K562 (cell line): ENCODE results near the gene TAF3. TPM values are rescaled to one million over a fixed set of nuclear protein-coding genes. Genes with fewer than 3 reads are reported as not detected.
A peak's percentile ranks its signal among the peaks of the same experiment; 100 is the strongest.

Experiments
- CBX5 ChIP-seq: IDR thresholded peaks from 2 replicates; pipeline ENCODE4 v1.6.1; 2014; ENCODE audit warnings: low read depth, borderline replicate concordance
- FOSL1 ChIP-seq: fragments of 200-800 bp; sonication (Bioruptor generic); conservative IDR thresholded peaks from 2 replicates; pipeline ENCODE4 v1.6.1; 2016; ENCODE audit warnings: missing genetic modification characterization, missing compliant biosample characterization
- FOXA1 ChIP-seq: fragments of 450-650 bp; IDR thresholded peaks from 2 replicates; pipeline ENCODE4 v1.6.1; 2016; ENCODE audit warnings: mild to moderate bottlenecking, borderline replicate concordance
- FOXJ2 ChIP-seq: fragments of 200-800 bp; sonication (Bioruptor generic); IDR thresholded peaks from 2 replicates; pipeline ENCODE4 v1.6.1; 2016; ENCODE audit warnings: missing genetic modification characterization, missing compliant biosample characterization
- MAFK ChIP-seq: IDR thresholded peaks from 2 replicates; pipeline ENCODE4 v1.6.1; 2011; ENCODE audit warnings: low read length, improper control_type of control experiment
- NR2C1 ChIP-seq, 2 experiments: fragments of 450-650 bp; IDR thresholded peaks; 2 replicates each; pipeline ENCODE4 v1.6.1; 2017; ENCODE audit warnings: mild to moderate bottlenecking in 2 of 2, antibody characterized with exemption in 1 of 2, inconsistent platforms in 1 of 2, missing compliant biosample characterization in 1 of 2, missing genetic modification characterization in 1 of 2
- NUFIP1 ChIP-seq: fragments of 450-650 bp; IDR thresholded peaks from 2 replicates; pipeline ENCODE4 v1.6.1; 2018; ENCODE audit not compliant: partially characterized antibody
- RUNX1 ChIP-seq: sonication (generic); IDR thresholded peaks from 2 replicates; pipeline ENCODE4 v1.6.1; 2016; ENCODE audit warnings: antibody characterized with exemption, low read depth
- SMC3 ChIP-seq: conservative IDR thresholded peaks from 2 replicates; pipeline ENCODE4 v1.6.1; 2011; ENCODE audit warnings: low read depth, low read length, improper control_type of control experiment; ENCODE audit not compliant: insufficient read depth
- ZNF224 ChIP-seq: sonication (generic); formaldehyde crosslinking; IDR thresholded peaks from 2 replicates; pipeline ENCODE4 v1.8.0; 2022; ENCODE audit warnings: mild to moderate bottlenecking, missing genetic modification reagents
- polyA plus RNA-seq, 8 experiments: library from polyadenylated mRNA; depleted of rRNA in 4 of 8; stranded (reverse) in 5 of 8; unstranded in 3 of 8; fragments of >200 nt; fragmentation: Nextera tagmentation in 2 of 8; fragmentation: Illumina TruSeq in 1 of 8; extraction: Ambion mirVana in 2 of 8; extraction: Trizol in 1 of 8; gene quantifications; 2 replicates each; pipeline versions ENCODE4 v1.2.1 to v1.2.3, GENCODE V29; 2011 to 2014; ENCODE audit warnings: inconsistent platforms in 1 of 8, missing spikeins in 1 of 8
- total RNA-seq, 7 experiments: library from RNA; depleted of rRNA in 6 of 7; stranded (reverse); fragments of >200 nt in 6 of 7; fragmentation: Illumina TruSeq in 2 of 7; extraction: Trizol in 2 of 7; gene quantifications; 2 replicates each; pipeline versions ENCODE4 v1.2.1 to v1.2.3, GENCODE V29; 2011 to 2021; ENCODE audit warnings: low replicate concordance in 1 of 7
- TF ChIP-seq, protein P1 (sequence below): sonication (generic); formaldehyde crosslinking; IDR thresholded peaks from 2 replicates; pipeline ENCODE4 v1.8.0; 2022; ENCODE audit warnings: missing genetic modification reagents, mild to moderate bottlenecking, moderate library complexity, borderline replicate concordance
- TF ChIP-seq, protein P2 (sequence below): fragments of 250-450 bp; sonication (Bioruptor Pico); IDR thresholded peaks from 2 replicates; pipeline ENCODE4 v1.4.0; 2020; ENCODE audit warnings: mild to moderate bottlenecking
- TF ChIP-seq, protein P3 (sequence below), 2 experiments: fragments of 450-650 bp; IDR thresholded peaks; 2 replicates each; pipeline ENCODE4 v1.6.1; 2018; ENCODE audit warnings: mild to moderate bottlenecking in 2 of 2, low read depth in 1 of 2; ENCODE audit not compliant: partially characterized antibody in 2 of 2
- TF ChIP-seq, protein P4 (sequence below): fragments of 450-650 bp; IDR thresholded peaks from 2 replicates; pipeline ENCODE4 v1.6.1; 2016; ENCODE audit warnings: low read depth

TAF3 gene
- total and polyA plus RNA-seq, 9 of the 15 experiments (the other 6 are each of a cell fraction or from before 2014, with no cell fraction given), result 1.5 to 9.9 (median 4.1) TPM

DNA sequence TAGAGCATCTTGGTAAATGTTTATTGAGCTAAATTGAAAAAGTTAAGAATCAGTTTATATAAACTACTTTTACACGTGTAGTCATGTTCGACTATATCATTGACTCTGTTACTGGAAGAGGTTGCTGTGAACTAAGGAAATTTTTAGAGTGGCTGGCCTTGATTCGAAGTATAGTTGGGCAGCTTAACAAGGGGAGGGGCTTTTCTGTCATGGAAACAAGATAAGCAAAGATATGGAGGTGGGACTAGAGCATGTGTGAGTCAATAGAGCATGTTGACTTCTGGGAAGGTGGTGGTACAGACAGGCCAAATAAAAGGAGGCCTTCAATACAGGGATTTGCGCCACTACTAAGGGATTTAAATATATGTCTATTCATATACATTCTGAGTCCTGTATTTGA is 22.7 kb upstream of the TAF3 start (continued):
- TF ChIP-seq SMC3 (no peak), FOXJ2 (tag) (peak; percentile 68; the same call in 1 of the 2 replicates), RUNX1 (no peak), MAFK (no peak), NR2C1 (IDR thresholded peaks at IDR 0.05) (no peak), NR2C1 (tag; IDR thresholded peaks at IDR 0.05) (no peak), ZNF224 (no peak), FOXA1 (no peak), FOSL1 (peak; percentile 54; the same call in 1 of the 2 replicates), CBX5 (no peak), NUFIP1 (no peak)
- TF ChIP-seq, protein P1, sequence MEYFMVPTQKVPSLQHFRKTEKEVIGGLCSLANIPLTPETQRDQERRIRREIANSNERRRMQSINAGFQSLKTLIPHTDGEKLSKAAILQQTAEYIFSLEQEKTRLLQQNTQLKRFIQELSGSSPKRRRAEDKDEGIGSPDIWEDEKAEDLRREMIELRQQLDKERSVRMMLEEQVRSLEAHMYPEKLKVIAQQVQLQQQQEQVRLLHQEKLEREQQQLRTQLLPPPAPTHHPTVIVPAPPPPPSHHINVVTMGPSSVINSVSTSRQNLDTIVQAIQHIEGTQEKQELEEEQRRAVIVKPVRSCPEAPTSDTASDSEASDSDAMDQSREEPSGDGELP (CRISPR knock-in tag), result no peak
- TF ChIP-seq, protein P2, sequence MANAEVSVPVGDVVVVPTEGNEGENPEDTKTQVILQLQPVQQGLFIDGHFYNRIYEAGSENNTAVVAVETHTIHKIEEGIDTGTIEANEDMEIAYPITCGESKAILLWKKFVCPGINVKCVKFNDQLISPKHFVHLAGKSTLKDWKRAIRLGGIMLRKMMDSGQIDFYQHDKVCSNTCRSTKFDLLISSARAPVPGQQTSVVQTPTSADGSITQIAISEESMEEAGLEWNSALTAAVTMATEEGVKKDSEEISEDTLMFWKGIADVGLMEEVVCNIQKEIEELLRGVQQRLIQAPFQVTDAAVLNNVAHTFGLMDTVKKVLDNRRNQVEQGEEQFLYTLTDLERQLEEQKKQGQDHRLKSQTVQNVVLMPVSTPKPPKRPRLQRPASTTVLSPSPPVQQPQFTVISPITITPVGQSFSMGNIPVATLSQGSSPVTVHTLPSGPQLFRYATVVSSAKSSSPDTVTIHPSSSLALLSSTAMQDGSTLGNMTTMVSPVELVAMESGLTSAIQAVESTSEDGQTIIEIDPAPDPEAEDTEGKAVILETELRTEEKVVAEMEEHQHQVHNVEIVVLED (CRISPR knock-in tag), result no peak
- TF ChIP-seq, protein P3, sequence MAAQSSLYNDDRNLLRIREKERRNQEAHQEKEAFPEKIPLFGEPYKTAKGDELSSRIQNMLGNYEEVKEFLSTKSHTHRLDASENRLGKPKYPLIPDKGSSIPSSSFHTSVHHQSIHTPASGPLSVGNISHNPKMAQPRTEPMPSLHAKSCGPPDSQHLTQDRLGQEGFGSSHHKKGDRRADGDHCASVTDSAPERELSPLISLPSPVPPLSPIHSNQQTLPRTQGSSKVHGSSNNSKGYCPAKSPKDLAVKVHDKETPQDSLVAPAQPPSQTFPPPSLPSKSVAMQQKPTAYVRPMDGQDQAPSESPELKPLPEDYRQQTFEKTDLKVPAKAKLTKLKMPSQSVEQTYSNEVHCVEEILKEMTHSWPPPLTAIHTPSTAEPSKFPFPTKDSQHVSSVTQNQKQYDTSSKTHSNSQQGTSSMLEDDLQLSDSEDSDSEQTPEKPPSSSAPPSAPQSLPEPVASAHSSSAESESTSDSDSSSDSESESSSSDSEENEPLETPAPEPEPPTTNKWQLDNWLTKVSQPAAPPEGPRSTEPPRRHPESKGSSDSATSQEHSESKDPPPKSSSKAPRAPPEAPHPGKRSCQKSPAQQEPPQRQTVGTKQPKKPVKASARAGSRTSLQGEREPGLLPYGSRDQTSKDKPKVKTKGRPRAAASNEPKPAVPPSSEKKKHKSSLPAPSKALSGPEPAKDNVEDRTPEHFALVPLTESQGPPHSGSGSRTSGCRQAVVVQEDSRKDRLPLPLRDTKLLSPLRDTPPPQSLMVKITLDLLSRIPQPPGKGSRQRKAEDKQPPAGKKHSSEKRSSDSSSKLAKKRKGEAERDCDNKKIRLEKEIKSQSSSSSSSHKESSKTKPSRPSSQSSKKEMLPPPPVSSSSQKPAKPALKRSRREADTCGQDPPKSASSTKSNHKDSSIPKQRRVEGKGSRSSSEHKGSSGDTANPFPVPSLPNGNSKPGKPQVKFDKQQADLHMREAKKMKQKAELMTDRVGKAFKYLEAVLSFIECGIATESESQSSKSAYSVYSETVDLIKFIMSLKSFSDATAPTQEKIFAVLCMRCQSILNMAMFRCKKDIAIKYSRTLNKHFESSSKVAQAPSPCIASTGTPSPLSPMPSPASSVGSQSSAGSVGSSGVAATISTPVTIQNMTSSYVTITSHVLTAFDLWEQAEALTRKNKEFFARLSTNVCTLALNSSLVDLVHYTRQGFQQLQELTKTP (IDR thresholded peaks at IDR 0.05; ENCODE audit: low read depth in 1 of 2, partially characterized antibody in 2 of 2), result no peak
- TF ChIP-seq, protein P4, sequence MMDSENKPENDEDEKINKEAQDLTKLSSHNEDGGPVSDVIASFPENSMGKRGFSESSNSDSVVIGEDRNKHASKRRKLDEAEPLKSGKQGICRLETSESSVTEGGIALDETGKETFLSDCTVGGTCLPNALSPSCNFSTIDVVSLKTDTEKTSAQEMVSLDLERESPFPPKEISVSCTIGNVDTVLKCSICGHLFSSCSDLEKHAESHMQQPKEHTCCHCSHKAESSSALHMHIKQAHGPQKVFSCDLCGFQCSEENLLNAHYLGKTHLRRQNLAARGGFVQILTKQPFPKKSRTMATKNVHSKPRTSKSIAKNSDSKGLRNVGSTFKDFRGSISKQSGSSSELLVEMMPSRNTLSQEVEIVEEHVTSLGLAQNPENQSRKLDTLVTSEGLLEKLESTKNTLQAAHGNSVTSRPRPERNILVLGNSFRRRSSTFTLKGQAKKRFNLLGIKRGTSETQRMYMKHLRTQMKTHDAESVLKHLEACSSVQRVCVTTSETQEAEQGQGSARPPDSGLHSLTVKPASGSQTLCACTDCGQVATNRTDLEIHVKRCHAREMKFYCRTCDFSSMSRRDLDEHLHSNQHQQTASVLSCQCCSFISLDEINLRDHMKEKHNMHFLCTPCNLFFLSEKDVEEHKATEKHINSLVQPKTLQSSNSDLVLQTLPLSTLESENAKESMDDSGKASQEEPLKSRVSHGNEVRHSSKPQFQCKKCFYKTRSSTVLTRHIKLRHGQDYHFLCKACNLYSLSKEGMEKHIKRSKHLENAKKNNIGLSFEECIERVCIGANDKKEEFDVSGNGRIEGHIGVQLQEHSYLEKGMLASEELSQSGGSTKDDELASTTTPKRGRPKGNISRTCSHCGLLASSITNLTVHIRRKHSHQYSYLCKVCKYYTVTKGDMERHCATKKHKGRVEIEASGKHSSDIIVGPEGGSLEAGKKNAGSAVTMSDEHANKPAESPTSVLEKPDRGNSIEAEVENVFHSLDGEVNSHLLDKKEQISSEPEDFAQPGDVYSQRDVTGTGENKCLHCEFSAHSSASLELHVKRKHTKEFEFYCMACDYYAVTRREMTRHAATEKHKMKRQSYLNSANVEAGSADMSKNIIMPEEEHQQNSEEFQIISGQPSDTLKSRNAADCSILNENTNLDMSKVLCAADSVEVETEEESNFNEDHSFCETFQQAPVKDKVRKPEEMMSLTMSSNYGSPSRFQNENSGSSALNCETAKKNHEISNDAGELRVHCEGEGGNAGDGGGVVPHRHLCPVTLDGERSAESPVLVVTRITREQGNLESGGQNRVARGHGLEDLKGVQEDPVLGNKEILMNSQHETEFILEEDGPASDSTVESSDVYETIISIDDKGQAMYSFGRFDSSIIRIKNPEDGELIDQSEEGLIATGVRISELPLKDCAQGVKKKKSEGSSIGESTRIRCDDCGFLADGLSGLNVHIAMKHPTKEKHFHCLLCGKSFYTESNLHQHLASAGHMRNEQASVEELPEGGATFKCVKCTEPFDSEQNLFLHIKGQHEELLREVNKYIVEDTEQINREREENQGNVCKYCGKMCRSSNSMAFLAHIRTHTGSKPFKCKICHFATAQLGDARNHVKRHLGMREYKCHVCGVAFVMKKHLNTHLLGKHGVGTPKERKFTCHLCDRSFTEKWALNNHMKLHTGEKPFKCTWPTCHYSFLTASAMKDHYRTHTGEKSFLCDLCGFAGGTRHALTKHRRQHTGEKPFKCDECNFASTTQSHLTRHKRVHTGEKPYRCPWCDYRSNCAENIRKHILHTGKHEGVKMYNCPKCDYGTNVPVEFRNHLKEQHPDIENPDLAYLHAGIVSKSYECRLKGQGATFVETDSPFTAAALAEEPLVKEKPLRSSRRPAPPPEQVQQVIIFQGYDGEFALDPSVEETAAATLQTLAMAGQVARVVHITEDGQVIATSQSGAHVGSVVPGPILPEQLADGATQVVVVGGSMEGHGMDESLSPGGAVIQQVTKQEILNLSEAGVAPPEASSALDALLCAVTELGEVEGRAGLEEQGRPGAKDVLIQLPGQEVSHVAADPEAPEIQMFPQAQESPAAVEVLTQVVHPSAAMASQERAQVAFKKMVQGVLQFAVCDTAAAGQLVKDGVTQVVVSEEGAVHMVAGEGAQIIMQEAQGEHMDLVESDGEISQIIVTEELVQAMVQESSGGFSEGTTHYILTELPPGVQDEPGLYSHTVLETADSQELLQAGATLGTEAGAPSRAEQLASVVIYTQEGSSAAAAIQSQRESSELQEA, result no peak
